ENCODE measurements around the gene SLC41A3.
"Not testable (repeated sequence)": the region's sequence is repeated elsewhere in the genome, so short reads cannot be mapped to it uniquely, and the experiment has no call there.

SLC41A3 gene

GRCh38 chr3:126052196-126053058 lies 31.5 kb downstream of the SLC41A3 start:
- DNase-seq = no peak

- no peak for DNase-seq
These were observed 32.2 kb downstream of the SLC41A3 start for GRCh38 chr3:126051741-126052140.

GRCh38 chr3:126051234-126051633 lies 32.7 kb downstream of the SLC41A3 start:
- DNase-seq = no peak

- no peak for DNase-seq
These were observed 33.3 kb downstream of the SLC41A3 start for GRCh38 chr3:126050626-126051025.

- DNase-seq = no peak
These were observed 33.9 kb downstream of the SLC41A3 start for GRCh38 chr3:126050050-126050392.

- no peak for DNase-seq
These were observed 34.5 kb downstream of the SLC41A3 start for GRCh38 chr3:126049289-126050049.

GRCh38 chr3:126040386-126040785 lies 43.5 kb downstream of the SLC41A3 start:
- DNase-seq = no peak

- no peak for DNase-seq
These were observed 44.1 kb downstream of the SLC41A3 start for GRCh38 chr3:126039870-126040269.

- not testable (repeated sequence) for DNase-seq
These were observed 45.1 kb downstream of the SLC41A3 start for GRCh38 chr3:126038791-126039190.

GRCh38 chr3:126036056-126036549 lies 47.8 kb downstream of the SLC41A3 start:
- no peak for DNase-seq

- no peak for DNase-seq
These were observed 48.4 kb downstream of the SLC41A3 start for GRCh38 chr3:126035362-126036050.

GRCh38 chr3:126034481-126035361 lies 49.2 kb downstream of the SLC41A3 start:
- DNase-seq = peak in 2 of 3 experiments; percentile 8 to 20

- DNase-seq = no peak
These were observed 50.2 kb downstream of the SLC41A3 start for GRCh38 chr3:126033765-126034164.

- no peak for DNase-seq
These were observed 50.7 kb downstream of the SLC41A3 start for GRCh38 chr3:126033051-126033745.

- DNase-seq = no peak
These were observed 51.9 kb downstream of the SLC41A3 start for GRCh38 chr3:126031981-126032471.

GRCh38 chr3:126030455-126030854 lies 53.5 kb downstream of the SLC41A3 start:
- no peak for DNase-seq

- no peak for DNase-seq
These were observed 54.7 kb downstream of the SLC41A3 start for GRCh38 chr3:126029241-126029640.

GRCh38 chr3:126028096-126028495 lies 55.8 kb downstream of the SLC41A3 start:
- DNase-seq = no peak

GRCh38 chr3:126026761-126027160 lies 57.2 kb downstream of the SLC41A3 start:
- DNase-seq = no peak

- no peak for DNase-seq
These were observed 57.6 kb downstream of the SLC41A3 start for GRCh38 chr3:126026277-126026751.

- no peak for DNase-seq
These were observed 58.1 kb downstream of the SLC41A3 start for GRCh38 chr3:126025862-126026261.

Measured in NCI-H1417 (cell line).